Ectodermal cell (in vitro differentiated cells): ENCODE data around the gene GPC5.
"Not testable (repeated sequence)": the region's sequence is repeated elsewhere in the genome, so short reads cannot be mapped to it uniquely, and the experiment has no call there.

Source experiments
- H3K27ac ChIP-seq: 2 replicates; pipeline ENCODE4 v1.7.0; 2013; ENCODE audit warnings: mild to moderate bottlenecking, low read depth, low read length; ENCODE audit not compliant: insufficient read depth, poor library complexity, severe bottlenecking
- H3K27me3 ChIP-seq: 2 replicates; pipeline ENCODE4 v1.7.0; 2013; ENCODE audit warnings: mild to moderate bottlenecking, low read length; ENCODE audit not compliant: insufficient read depth, control insufficient read depth, poor library complexity, severe bottlenecking
- H3K36me3 ChIP-seq: one replicate; pipeline ENCODE4 v1.7.0; 2013; ENCODE audit warnings: low read length; ENCODE audit not compliant: control insufficient read depth, insufficient read depth
- H3K4me1 ChIP-seq: one replicate; pipeline ENCODE4 v1.7.0; 2013; ENCODE audit warnings: low read length; ENCODE audit not compliant: control insufficient read depth, insufficient read depth
- H3K4me3 ChIP-seq: 2 replicates; pipeline ENCODE4 v1.7.0; 2013; ENCODE audit warnings: low read depth, low read length, control low read depth; ENCODE audit not compliant: insufficient read depth
- H3K9me3 ChIP-seq: 2 replicates; pipeline ENCODE4 v1.7.0; 2013; ENCODE audit warnings: mild to moderate bottlenecking, low read length, moderate library complexity; ENCODE audit not compliant: control insufficient read depth
- WGBS, 2 experiments: methylation state at CpG; one replicate each; pipeline ENCODE4 v1.1.7; 2013; ENCODE audit warnings: missing lambda C conversion rate in 2 of 2; 5-methylcytosine and 5-hydroxymethylcytosine counted together

GPC5 gene

GRCh38 chr13:92695827-92696226 is 1297.4 kb downstream of the GPC5 start:
- 85 to 87% methylated on average over 4 of the region's 4 CpGs for WGBS, 2 experiments
- not testable (repeated sequence) for H3K27ac ChIP-seq

GRCh38 chr13:92716749-92717148 is 1318.3 kb downstream of the GPC5 start:
- Histone ChIP-seq H3K36me3 (no peaks in the 10 kb centered on the region), H3K9me3 (no peaks in the 10 kb centered on the region), H3K4me1 (no peaks in the 10 kb centered on the region), H3K27me3 (no peaks in the 10 kb centered on the region), H3K27ac (no peak overlapping the region), H3K4me3 (no peak overlapping the region)
- 85 to 90% methylated on average over 3 to 6 of the region's 6 CpGs for WGBS, 2 experiments

More at GRCh38 chr13:92695827-92696226, 1297.4 kb downstream of the GPC5 start:
- H3K36me3 ChIP-seq, H3K9me3 ChIP-seq, H3K4me1 ChIP-seq, H3K4me3 ChIP-seq, H3K27me3 ChIP-seq: not testable (repeated sequence)

DNA sequence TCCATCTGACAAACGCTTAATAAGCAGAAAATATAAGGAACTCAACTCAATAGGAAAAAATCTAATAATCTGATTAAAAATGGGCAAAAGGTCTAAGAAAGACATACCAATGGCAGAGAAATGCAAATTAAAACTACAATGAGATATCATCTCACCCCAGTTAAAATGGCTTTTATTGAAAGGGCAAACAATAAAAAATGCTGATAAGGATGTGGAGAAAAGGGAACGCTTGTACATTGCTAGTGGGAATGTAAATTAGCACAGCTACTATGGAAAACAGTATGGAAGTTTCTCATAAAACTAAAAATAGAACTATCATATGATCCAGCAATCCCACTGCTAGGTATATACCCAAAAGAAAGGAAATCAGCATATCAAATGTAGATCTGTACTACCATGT is 1319.4 kb downstream of the GPC5 start:
- Histone ChIP-seq H3K27me3 (no peaks in the 10 kb centered on the region), H3K4me3 (no peak overlapping the region), H3K9me3 (no peaks in the 10 kb centered on the region), H3K36me3 (no peaks in the 10 kb centered on the region), H3K4me1 (no peaks in the 10 kb centered on the region), H3K27ac (no peak overlapping the region)
- 92% methylated on average over 2 of the region's 2 CpGs; no CpG with 5 or more reads in 1 of the 2 experiments for WGBS, 2 experiments

DNA sequence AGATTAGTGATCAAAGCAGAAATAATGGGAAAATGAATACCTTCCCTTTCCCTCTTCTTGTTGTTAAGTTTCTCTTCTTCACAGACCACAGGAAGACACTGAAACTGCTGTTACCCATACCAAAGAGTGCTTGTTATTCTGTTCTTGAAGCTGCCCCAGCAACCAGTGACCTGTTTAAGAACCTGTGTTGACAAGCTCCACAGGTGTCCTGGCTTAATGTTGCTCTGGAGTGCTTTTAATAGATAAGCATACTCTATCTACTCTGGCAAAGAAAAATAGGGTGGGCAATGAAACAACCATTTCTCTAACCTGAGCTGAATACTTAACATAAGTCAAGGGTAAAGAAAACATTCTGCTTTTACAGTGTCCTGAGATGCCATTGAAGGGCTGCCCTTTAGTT is 1321.4 kb downstream of the GPC5 start:
- H3K4me1 ChIP-seq: no peaks in the 10 kb centered on the region
- H3K27me3 ChIP-seq: no peaks in the 10 kb centered on the region
- no peaks in the 10 kb centered on the region for H3K9me3 ChIP-seq
- no peak overlapping the region for H3K4me3 ChIP-seq
- H3K27ac ChIP-seq: no peak overlapping the region
- no peaks in the 10 kb centered on the region for H3K36me3 ChIP-seq

- Histone ChIP-seq H3K9me3 (no peaks in the 10 kb centered on the region), H3K4me3 (no peak overlapping the region), H3K27me3 (no peaks in the 10 kb centered on the region), H3K4me1 (no peaks in the 10 kb centered on the region), H3K27ac (no peak overlapping the region), H3K36me3 (no peaks in the 10 kb centered on the region)
These were observed 1323.2 kb downstream of the GPC5 start for GRCh38 chr13:92721620-92722019.

- no peak overlapping the region for H3K4me3 ChIP-seq
- no peaks in the 10 kb centered on the region for H3K4me1 ChIP-seq
- no peaks in the 10 kb centered on the region for H3K36me3 ChIP-seq
- H3K27ac ChIP-seq: no peak overlapping the region
- H3K9me3 ChIP-seq: no peaks in the 10 kb centered on the region
- no peaks in the 10 kb centered on the region for H3K27me3 ChIP-seq
- WGBS, 2 experiments: 94 to 97% methylated on average over 3 of the region's 3 CpGs
These were observed 1328.7 kb downstream of the GPC5 start for GRCh38 chr13:92727118-92727517.

GRCh38 chr13:92734068-92734467 is 1335.6 kb downstream of the GPC5 start:
- Histone ChIP-seq H3K4me1 (no peaks in the 10 kb centered on the region), H3K9me3 (no peaks in the 10 kb centered on the region), H3K27me3 (no peaks in the 10 kb centered on the region), H3K27ac (no peak overlapping the region), H3K36me3 (no peaks in the 10 kb centered on the region), H3K4me3 (no peak overlapping the region)
- 88 to 100% methylated on average over 1 of the region's 1 CpG for WGBS, 2 experiments

DNA sequence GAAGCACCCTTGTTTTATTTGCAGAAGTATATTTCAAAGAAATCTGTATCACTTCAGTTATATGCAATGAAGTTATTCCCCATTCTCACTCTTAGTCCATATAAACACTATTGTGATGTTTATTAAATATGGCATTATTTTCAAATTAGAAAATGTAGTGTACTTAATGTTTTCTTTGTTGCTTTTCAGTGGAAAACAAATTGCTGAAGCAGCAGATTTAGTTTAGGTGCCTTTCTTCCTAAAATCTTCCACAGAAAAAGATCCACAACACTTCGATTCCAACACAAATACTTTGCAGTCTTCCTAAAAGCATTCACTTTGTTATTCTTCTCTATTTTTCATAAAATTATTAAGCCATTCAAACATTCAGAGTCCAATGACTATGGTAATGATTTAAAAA is 1336.1 kb downstream of the GPC5 start:
- no peaks in the 10 kb centered on the region for H3K36me3 ChIP-seq
- no peaks in the 10 kb centered on the region for H3K27me3 ChIP-seq
- H3K27ac ChIP-seq: no peak overlapping the region
- no peak overlapping the region for H3K4me3 ChIP-seq
- no peaks in the 10 kb centered on the region for H3K9me3 ChIP-seq
- H3K4me1 ChIP-seq: no peaks in the 10 kb centered on the region
- WGBS, 2 experiments: 90 to 100% methylated on average over 1 of the region's 1 CpG

DNA sequence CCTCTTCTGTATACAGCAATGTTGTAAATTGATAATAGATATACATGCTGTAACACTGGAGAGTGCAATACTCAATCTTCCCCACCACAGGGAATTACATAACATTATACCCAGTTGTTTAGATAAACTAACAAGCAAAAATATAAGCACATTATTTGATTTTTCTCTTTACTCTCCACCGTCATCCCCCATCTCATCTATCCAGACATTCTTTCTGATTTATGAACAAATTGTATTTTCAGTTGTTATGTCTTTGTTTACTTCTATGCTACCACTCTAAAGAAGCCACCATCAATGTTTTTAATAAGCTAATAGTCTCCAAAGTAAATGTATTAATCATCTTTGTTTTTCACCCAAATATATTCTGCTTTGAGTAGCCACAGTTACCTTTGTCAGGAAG is 1337.5 kb downstream of the GPC5 start:
- Histone ChIP-seq H3K4me1 (no peaks in the 10 kb centered on the region), H3K9me3 (no peaks in the 10 kb centered on the region), H3K27ac (no peak overlapping the region), H3K4me3 (no peak overlapping the region), H3K36me3 (no peaks in the 10 kb centered on the region), H3K27me3 (no peaks in the 10 kb centered on the region)
- 80 to 100% methylated on average over 1 of the region's 1 CpG for WGBS, 2 experiments

GRCh38 chr13:92739306-92739818 is 1340.9 kb downstream of the GPC5 start:
- no peak overlapping the region for H3K27ac ChIP-seq

DNA sequence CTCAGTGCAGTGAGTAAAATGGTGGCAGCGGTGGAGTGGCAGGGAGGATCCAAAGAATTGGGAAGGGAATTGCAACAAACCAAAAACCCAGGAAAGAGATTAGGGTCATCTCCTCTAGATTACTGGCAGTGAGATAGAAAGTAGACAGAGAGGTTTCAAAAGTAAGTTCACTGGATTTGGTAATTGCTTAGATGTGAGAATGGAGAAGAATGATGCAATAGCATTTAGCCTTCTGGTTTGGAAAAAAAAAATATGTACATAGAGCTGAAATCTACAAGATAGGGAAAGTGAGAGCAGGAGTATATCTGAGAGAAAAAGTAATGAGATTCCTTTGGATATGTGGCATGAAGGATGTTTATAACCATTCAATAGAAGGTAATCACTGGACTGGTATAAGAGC is 1345.6 kb downstream of the GPC5 start:
- Histone ChIP-seq H3K27ac (no peak overlapping the region), H3K4me3 (no peak overlapping the region), H3K36me3 (no peaks in the 10 kb centered on the region), H3K27me3 (no peaks in the 10 kb centered on the region), H3K4me1 (no peaks in the 10 kb centered on the region), H3K9me3 (no peaks in the 10 kb centered on the region)
- WGBS, 2 experiments: 93 to 97% methylated on average over 1 of the region's 1 CpG

More at GRCh38 chr13:92739306-92739818, 1340.9 kb downstream of the GPC5 start:
- Histone ChIP-seq H3K9me3 (no peaks in the 10 kb centered on the region), H3K36me3 (no peaks in the 10 kb centered on the region), H3K4me3 (no peak overlapping the region), H3K4me1 (no peaks in the 10 kb centered on the region), H3K27me3 (no peaks in the 10 kb centered on the region)
- WGBS, 2 experiments: 92 to 98% methylated on average over 2 of the region's 2 CpGs
